Sigmoid colon (tissue), 3 donors: ENCODE data around the gene MCHR1.

ENCODE experiments used
- CTCF ChIP-seq, 4 experiments: fragments of 450-650 bp in 3 of 4; fragments of 200-600 bp in 1 of 4; IDR thresholded peaks; one replicate each; pipeline ENCODE4 v1.5.1; 2016 to 2019; ENCODE audit warnings: antibody characterized with exemption in 4 of 4, mild to moderate bottlenecking in 3 of 4, moderate library complexity in 2 of 4
- POLR2A ChIP-seq, 2 donors: fragments of 450-650 bp; IDR thresholded peaks; one replicate each; pipeline ENCODE4 v1.6.1; 2016; ENCODE audit warnings: antibody characterized with exemption in 2 of 2, mild to moderate bottlenecking in 2 of 2, moderate library complexity in 2 of 2

GRCh38 chr22:40645579-40646197, 33.6 kb upstream of the MCHR1 start:
- no peak for TF ChIP-seq POLR2A (IDR thresholded peaks at IDR 0.05)
- TF ChIP-seq CTCF (IDR thresholded peaks at IDR 0.05), result no peak
